Coronary artery (tissue), 2 donors: ENCODE results near the gene MBNL2.
A peak's percentile ranks its signal among the peaks of the same experiment; 100 is the strongest.

ENCODE experiments used
- DNase-seq: peaks from one replicate; pipeline ENCODE4 v3.0.0-alpha.2; 2017; ENCODE audit warnings: low spot score
- H3K27ac ChIP-seq, 2 donors: fragments of 200-600 bp; sonication (generic); one replicate each; pipeline ENCODE4 v1.5.1; 2016 to 2019
- H3K4me3 ChIP-seq: fragments of 200-600 bp; sonication (generic); 2 replicates; pipeline ENCODE4 v1.5.1; 2016; ENCODE audit warnings: mild to moderate bottlenecking, moderate library complexity
- CTCF ChIP-seq: fragments of 200-600 bp; sonication (generic); IDR thresholded peaks from one replicate; pipeline ENCODE4 v1.5.1; 2019; ENCODE audit warnings: antibody characterized with exemption

The MBNL2 gene

GRCh38 chr13:97231829-97232196, 9.7 kb downstream of the MBNL2 start:
- no peak for DNase-seq
- TF ChIP-seq CTCF = no peak
- Histone ChIP-seq H3K4me3 (peak overlapping the region; percentile 7), H3K27ac (peak overlapping the region in 1 of 2 donors; percentile 6)

GRCh38 chr13:97233499-97233898, 11.4 kb downstream of the MBNL2 start:
- no peak for TF ChIP-seq CTCF
- H3K4me3 ChIP-seq = no peak overlapping the region
- no peak for DNase-seq
- H3K27ac ChIP-seq = no peak overlapping the region

- H3K4me3 ChIP-seq = peak overlapping the region; percentile 11
- no peak for TF ChIP-seq CTCF
- no peak overlapping the region for H3K27ac ChIP-seq
- DNase-seq = no peak
Measured at GRCh38 chr13:97234236-97234635, 12.1 kb downstream of the MBNL2 start.

- no peak overlapping the region for H3K27ac ChIP-seq
- DNase-seq = no peak
- H3K4me3 ChIP-seq = peak overlapping the region; percentile 11
- TF ChIP-seq CTCF = no peak
Measured at GRCh38 chr13:97234742-97235141, 12.6 kb downstream of the MBNL2 start.

GRCh38 chr13:97235549-97236231, 13.6 kb downstream of the MBNL2 start:
- TF ChIP-seq CTCF = no peak
- DNase-seq = no peak
- Histone ChIP-seq H3K27ac (peak overlapping the region in 1 of 2 donors; percentile 18), H3K4me3 (peak overlapping the region; percentile 20)

GRCh38 chr13:97237388-97237787, 15.3 kb downstream of the MBNL2 start:
- Histone ChIP-seq H3K4me3 (no peak overlapping the region), H3K27ac (peak overlapping the region in 1 of 2 donors; percentile 5)
- DNase-seq = no peak
- TF ChIP-seq CTCF = no peak

- TF ChIP-seq CTCF = no peak
- DNase-seq = no peak
- peak overlapping the region in 1 of 2 donors; percentile 34 for H3K27ac ChIP-seq
- no peak overlapping the region for H3K4me3 ChIP-seq
Measured at GRCh38 chr13:97238432-97238831, 16.3 kb downstream of the MBNL2 start.
